ENCODE results near the gene FCHSD2.
"Not testable (repeated sequence)": the region's sequence is repeated elsewhere in the genome, so short reads cannot be mapped to it uniquely, and the experiment has no call there.

Gene FCHSD2

GRCh38 chr11:72863091-72863490 lies 279.0 kb downstream of the FCHSD2 start:
- DNase-seq (ENCODE audit: low read depth): no peak
- no peak for TF ChIP-seq CTCF (IDR thresholded peaks at IDR 0.05; ENCODE audit: low read depth, low read length, missing control alignments)

GRCh38 chr11:72860592-72860991 lies 281.5 kb downstream of the FCHSD2 start:
- H3K4me3 ChIP-seq (ENCODE audit: low read depth, low read length): no peak overlapping the region
- in situ Hi-C loops (cut with HindIII; ENCODE audit: low sequenced_read_pairs): no loop called here
- DNase-seq (ENCODE audit: low read depth): no peak
- TF ChIP-seq CTCF (IDR thresholded peaks at IDR 0.05; ENCODE audit: low read depth, low read length, missing control alignments): no peak

More at GRCh38 chr11:72863091-72863490, 279.0 kb downstream of the FCHSD2 start:
- in situ Hi-C loops (cut with HindIII; ENCODE audit: low sequenced_read_pairs): no loop called here
- no peak overlapping the region for H3K4me3 ChIP-seq (ENCODE audit: low read depth, low read length)

- H3K4me3 ChIP-seq (ENCODE audit: low read depth, low read length): no peak overlapping the region
- no peak for TF ChIP-seq CTCF (IDR thresholded peaks at IDR 0.05; ENCODE audit: low read depth, low read length, missing control alignments)
- in situ Hi-C loops (cut with HindIII; ENCODE audit: low sequenced_read_pairs): no loop called here
- DNase-seq (ENCODE audit: low read depth): no peak
Measured at GRCh38 chr11:72860010-72860409, 282.1 kb downstream of the FCHSD2 start.

- no peak overlapping the region for H3K4me3 ChIP-seq (ENCODE audit: low read depth, low read length)
- no peak for DNase-seq (ENCODE audit: low read depth)
- TF ChIP-seq CTCF (IDR thresholded peaks at IDR 0.05; ENCODE audit: low read depth, low read length, missing control alignments): no peak
- in situ Hi-C loops (cut with HindIII; ENCODE audit: low sequenced_read_pairs): no loop called here
Measured at GRCh38 chr11:72859126-72859525, 283.0 kb downstream of the FCHSD2 start.

GRCh38 chr11:72858267-72858666 lies 283.9 kb downstream of the FCHSD2 start:
- in situ Hi-C loops (cut with HindIII; ENCODE audit: low sequenced_read_pairs); H3K4me3 ChIP-seq (ENCODE audit: low read depth, low read length); DNase-seq (ENCODE audit: low read depth): not testable (repeated sequence)

GRCh38 chr11:72856551-72857345 lies 285.4 kb downstream of the FCHSD2 start:
- TF ChIP-seq CTCF (IDR thresholded peaks at IDR 0.05; ENCODE audit: low read depth, low read length, missing control alignments): no peak
- H3K4me3 ChIP-seq (ENCODE audit: low read depth, low read length): no peak overlapping the region
- in situ Hi-C loops (cut with HindIII; ENCODE audit: low sequenced_read_pairs): no loop called here
- no peak for DNase-seq (ENCODE audit: low read depth)

GRCh38 chr11:72856065-72856464 lies 286.1 kb downstream of the FCHSD2 start:
- no peak for DNase-seq (ENCODE audit: low read depth)
- in situ Hi-C loops (cut with HindIII; ENCODE audit: low sequenced_read_pairs): no loop called here
- TF ChIP-seq CTCF (IDR thresholded peaks at IDR 0.05; ENCODE audit: low read depth, low read length, missing control alignments): no peak

More at GRCh38 chr11:72856065-72856464, 286.1 kb downstream of the FCHSD2 start:
- no peak overlapping the region for H3K4me3 ChIP-seq (ENCODE audit: low read depth, low read length)

All from astrocyte of the cerebellum (primary cell).